ENCODE data around the gene LCLAT1.

The LCLAT1 gene

GRCh38 chr2:30680121-30680520, 233.1 kb downstream of the LCLAT1 start:
- Histone ChIP-seq H3K4me3 (no peak overlapping the region), H3K9me3 (ENCODE audit: low read depth, low read length) (no peaks in the 10 kb centered on the region), H3K9ac (ENCODE audit: insufficient read length) (no peak overlapping the region), H3K36me3 (ENCODE audit: insufficient read depth, low read length) (no peaks in the 10 kb centered on the region), H3K27ac (no peak overlapping the region)
- no peak for DNase-seq (ENCODE audit: low read depth, low spot score)
- TF ChIP-seq EZH2 (IDR thresholded peaks at IDR 0.05): no peak
- no peak for TF ChIP-seq POLR2AphosphoS5 (IDR thresholded peaks at IDR 0.05; ENCODE audit: borderline replicate concordance, low read depth, low read length)
- TF ChIP-seq FOXP2 (optimal IDR thresholded peaks at IDR 0.05; ENCODE audit: control extremely low read depth, extremely low read length, insufficient read depth): no peak

GRCh38 chr2:30681022-30681421, 234.0 kb downstream of the LCLAT1 start:
- Histone ChIP-seq H3K4me3 (no peak overlapping the region), H3K9me3 (ENCODE audit: low read depth, low read length) (no peaks in the 10 kb centered on the region), H3K27ac (no peak overlapping the region), H3K36me3 (ENCODE audit: insufficient read depth, low read length) (no peaks in the 10 kb centered on the region), H3K9ac (ENCODE audit: insufficient read length) (no peak overlapping the region)
- no peak for DNase-seq (ENCODE audit: low read depth, low spot score)
- TF ChIP-seq EZH2 (IDR thresholded peaks at IDR 0.05) (no peak), POLR2AphosphoS5 (IDR thresholded peaks at IDR 0.05; ENCODE audit: borderline replicate concordance, low read depth, low read length) (no peak), FOXP2 (optimal IDR thresholded peaks at IDR 0.05; ENCODE audit: control extremely low read depth, extremely low read length, insufficient read depth) (no peak)

- no peak overlapping the region for H3K27ac ChIP-seq
- H3K9ac ChIP-seq (ENCODE audit: insufficient read length): no peak overlapping the region
- no peak overlapping the region for H3K4me3 ChIP-seq
- TF ChIP-seq FOXP2 (optimal IDR thresholded peaks at IDR 0.05; ENCODE audit: control extremely low read depth, extremely low read length, insufficient read depth): no peak
- no peak for TF ChIP-seq EZH2 (IDR thresholded peaks at IDR 0.05)
- TF ChIP-seq POLR2AphosphoS5 (IDR thresholded peaks at IDR 0.05; ENCODE audit: borderline replicate concordance, low read depth, low read length): no peak
- no peaks in the 10 kb centered on the region for H3K36me3 ChIP-seq (ENCODE audit: insufficient read depth, low read length)
- DNase-seq (ENCODE audit: low read depth, low spot score): no peak
- H3K9me3 ChIP-seq (ENCODE audit: low read depth, low read length): no peaks in the 10 kb centered on the region
These were observed 236.3 kb downstream of the LCLAT1 start for GRCh38 chr2:30683236-30683956.

- Histone ChIP-seq H3K9ac (ENCODE audit: insufficient read length) (no peak overlapping the region), H3K9me3 (ENCODE audit: low read depth, low read length) (no peaks in the 10 kb centered on the region), H3K36me3 (ENCODE audit: insufficient read depth, low read length) (no peaks in the 10 kb centered on the region), H3K27ac (no peak overlapping the region), H3K4me3 (no peak overlapping the region)
- TF ChIP-seq POLR2AphosphoS5 (IDR thresholded peaks at IDR 0.05; ENCODE audit: borderline replicate concordance, low read depth, low read length) (no peak), FOXP2 (optimal IDR thresholded peaks at IDR 0.05; ENCODE audit: control extremely low read depth, extremely low read length, insufficient read depth) (no peak), EZH2 (IDR thresholded peaks at IDR 0.05) (no peak)
- no peak for DNase-seq (ENCODE audit: low read depth, low spot score)
These were observed 237.0 kb downstream of the LCLAT1 start for GRCh38 chr2:30684026-30684425.

GRCh38 chr2:30684516-30684915, 237.5 kb downstream of the LCLAT1 start:
- Histone ChIP-seq H3K36me3 (ENCODE audit: insufficient read depth, low read length) (no peaks in the 10 kb centered on the region), H3K4me3 (no peak overlapping the region), H3K27ac (no peak overlapping the region), H3K9ac (ENCODE audit: insufficient read length) (no peak overlapping the region), H3K9me3 (ENCODE audit: low read depth, low read length) (no peaks in the 10 kb centered on the region)
- DNase-seq (ENCODE audit: low read depth, low spot score): no peak
- TF ChIP-seq FOXP2 (optimal IDR thresholded peaks at IDR 0.05; ENCODE audit: control extremely low read depth, extremely low read length, insufficient read depth) (no peak), EZH2 (IDR thresholded peaks at IDR 0.05) (no peak), POLR2AphosphoS5 (IDR thresholded peaks at IDR 0.05; ENCODE audit: borderline replicate concordance, low read depth, low read length) (no peak)

- H3K27ac ChIP-seq: no peak overlapping the region
- H3K36me3 ChIP-seq (ENCODE audit: insufficient read depth, low read length): no peaks in the 10 kb centered on the region
- no peak for TF ChIP-seq POLR2AphosphoS5 (IDR thresholded peaks at IDR 0.05; ENCODE audit: borderline replicate concordance, low read depth, low read length)
- no peak for TF ChIP-seq FOXP2 (optimal IDR thresholded peaks at IDR 0.05; ENCODE audit: control extremely low read depth, extremely low read length, insufficient read depth)
- no peak for TF ChIP-seq EZH2 (IDR thresholded peaks at IDR 0.05)
- no peak overlapping the region for H3K4me3 ChIP-seq
- H3K9me3 ChIP-seq (ENCODE audit: low read depth, low read length): no peaks in the 10 kb centered on the region
- no peak for DNase-seq (ENCODE audit: low read depth, low spot score)
- H3K9ac ChIP-seq (ENCODE audit: insufficient read length): no peak overlapping the region
These were observed 237.9 kb downstream of the LCLAT1 start for GRCh38 chr2:30684996-30685395.

GRCh38 chr2:30686000-30686399, 239.0 kb downstream of the LCLAT1 start:
- TF ChIP-seq FOXP2 (optimal IDR thresholded peaks at IDR 0.05; ENCODE audit: control extremely low read depth, extremely low read length, insufficient read depth) (no peak), EZH2 (IDR thresholded peaks at IDR 0.05) (no peak), POLR2AphosphoS5 (IDR thresholded peaks at IDR 0.05; ENCODE audit: borderline replicate concordance, low read depth, low read length) (no peak)
- H3K27ac ChIP-seq: no peak overlapping the region
- H3K4me3 ChIP-seq: no peak overlapping the region
- no peaks in the 10 kb centered on the region for H3K36me3 ChIP-seq (ENCODE audit: insufficient read depth, low read length)
- H3K9me3 ChIP-seq (ENCODE audit: low read depth, low read length): no peaks in the 10 kb centered on the region
- H3K9ac ChIP-seq (ENCODE audit: insufficient read length): no peak overlapping the region
- no peak for DNase-seq (ENCODE audit: low read depth, low spot score)

- Histone ChIP-seq H3K9ac (ENCODE audit: insufficient read length) (no peak overlapping the region), H3K36me3 (ENCODE audit: insufficient read depth, low read length) (no peaks in the 10 kb centered on the region), H3K27ac (no peak overlapping the region), H3K9me3 (ENCODE audit: low read depth, low read length) (no peaks in the 10 kb centered on the region), H3K4me3 (no peak overlapping the region)
- DNase-seq (ENCODE audit: low read depth, low spot score): no peak
- TF ChIP-seq POLR2AphosphoS5 (IDR thresholded peaks at IDR 0.05; ENCODE audit: borderline replicate concordance, low read depth, low read length): no peak
- no peak for TF ChIP-seq EZH2 (IDR thresholded peaks at IDR 0.05)
- TF ChIP-seq FOXP2 (optimal IDR thresholded peaks at IDR 0.05; ENCODE audit: control extremely low read depth, extremely low read length, insufficient read depth): no peak
These were observed 239.6 kb downstream of the LCLAT1 start for GRCh38 chr2:30686669-30687068.

GRCh38 chr2:30688956-30689401, 241.9 kb downstream of the LCLAT1 start:
- Histone ChIP-seq H3K9me3 (ENCODE audit: low read depth, low read length) (no peaks in the 10 kb centered on the region), H3K9ac (ENCODE audit: insufficient read length) (no peak overlapping the region), H3K27ac (no peak overlapping the region), H3K36me3 (ENCODE audit: insufficient read depth, low read length) (no peaks in the 10 kb centered on the region), H3K4me3 (no peak overlapping the region)
- DNase-seq (ENCODE audit: low read depth, low spot score): no peak
- TF ChIP-seq EZH2 (IDR thresholded peaks at IDR 0.05) (no peak), POLR2AphosphoS5 (IDR thresholded peaks at IDR 0.05; ENCODE audit: borderline replicate concordance, low read depth, low read length) (no peak), FOXP2 (optimal IDR thresholded peaks at IDR 0.05; ENCODE audit: control extremely low read depth, extremely low read length, insufficient read depth) (no peak)

Measured in SK-N-MC (cell line).